Posterior cingulate gyrus (tissue), 11 donors: ENCODE results near the gene XBP1.
"Not testable (repeated sequence)": the region's sequence is repeated elsewhere in the genome, so short reads cannot be mapped to it uniquely, and the experiment has no call there.

ENCODE experiments used
- DNase-seq, 10 donors: peaks; one replicate each; pipeline versions ENCODE4 v3.0.0 to v3.0.0-alpha.2; 2020 to 2021; ENCODE audit warnings: mixed read lengths in 3 of 10
- intact Hi-C: fragments of 100-400 bp; cut with DNase I; formaldehyde crosslinking; loops from one replicate; pipeline ENCODE4 v1.15.1; 2023

Gene XBP1

DNA sequence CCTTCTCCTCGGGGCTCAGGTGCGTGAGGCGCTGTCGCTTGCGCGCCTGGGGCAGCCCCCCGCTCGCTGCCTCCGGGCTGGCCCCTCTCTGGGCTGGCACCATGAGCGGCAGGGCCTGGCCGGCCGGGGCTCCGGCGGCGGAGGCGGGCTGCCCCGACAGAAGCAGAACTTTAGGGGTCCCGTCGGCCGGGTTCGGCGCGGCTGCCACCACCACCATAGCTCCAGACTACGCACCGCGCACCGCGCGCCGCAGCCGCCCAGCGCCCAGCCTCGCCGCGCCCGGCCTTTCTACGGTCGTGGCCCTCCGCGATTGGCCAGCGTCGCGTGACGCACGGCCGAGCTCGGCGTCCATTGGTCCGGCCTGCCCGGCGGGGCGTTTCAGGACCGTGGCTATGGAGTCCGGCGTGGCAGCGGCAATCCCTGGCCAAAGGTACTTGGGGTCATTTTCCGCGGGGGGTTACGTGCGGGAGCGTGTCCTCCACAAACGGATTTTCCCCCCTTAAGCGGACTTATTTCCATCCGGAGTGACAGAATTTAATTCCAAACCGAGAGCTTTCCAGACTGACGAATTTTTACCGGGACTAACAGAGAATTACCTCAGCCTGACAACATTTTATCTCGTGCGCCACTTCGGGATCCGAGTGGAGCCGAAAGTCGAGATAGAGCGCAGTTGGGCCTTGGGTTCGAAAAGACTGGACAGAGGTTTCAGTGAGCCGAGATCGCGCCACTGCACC is at the start of gene XBP1:
XBP1 (minus strand) TSS at position 262 of the 734 bp plus-strand sequence.
- peak; percentile 90 to 99 (median 94) for DNase-seq
- intact Hi-C loops: no loop called here

DNA sequence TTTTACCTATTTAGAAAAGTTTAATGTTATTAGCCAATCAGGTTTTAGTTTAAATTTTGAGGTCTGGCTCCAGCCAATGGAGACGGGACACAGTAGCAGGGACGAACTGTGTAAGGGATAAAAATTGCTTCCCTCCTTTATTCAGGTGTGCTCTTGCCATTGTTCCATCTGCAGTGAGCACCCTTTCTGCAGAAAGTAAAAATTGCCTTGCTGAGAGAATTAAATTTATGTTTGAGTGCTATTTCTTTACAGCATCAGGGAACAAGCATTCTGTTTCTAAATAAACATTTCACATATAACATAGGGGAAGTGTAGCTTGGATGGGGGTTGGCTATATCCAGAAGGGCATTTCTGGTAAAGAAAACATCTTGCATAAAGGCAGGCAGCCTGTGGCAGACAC is 46.6 kb upstream of the XBP1 start:
- DNase-seq: no peak
- intact Hi-C loops: no loop called here

DNA sequence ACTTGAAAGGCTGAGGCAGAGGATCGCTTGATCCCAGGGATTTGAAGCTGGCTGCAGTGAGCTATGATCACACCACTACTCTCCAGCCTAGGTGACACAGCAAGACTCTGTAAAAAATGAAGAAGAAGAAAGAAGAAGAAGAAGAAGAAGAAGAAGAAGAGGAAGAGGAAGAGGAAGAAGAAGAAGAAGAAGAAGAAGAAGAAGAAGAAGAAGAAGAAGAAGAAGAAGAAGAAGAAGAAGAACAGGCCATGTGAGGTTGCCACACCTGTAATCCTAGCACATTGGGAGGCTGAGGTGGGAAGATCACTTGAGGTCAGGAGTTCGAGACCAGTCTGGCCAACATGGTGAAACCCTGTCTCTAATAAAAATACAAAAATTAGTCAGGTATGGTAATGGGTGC is 43.9 kb upstream of the XBP1 start:
- intact Hi-C loops, DNase-seq: not testable (repeated sequence)

DNA sequence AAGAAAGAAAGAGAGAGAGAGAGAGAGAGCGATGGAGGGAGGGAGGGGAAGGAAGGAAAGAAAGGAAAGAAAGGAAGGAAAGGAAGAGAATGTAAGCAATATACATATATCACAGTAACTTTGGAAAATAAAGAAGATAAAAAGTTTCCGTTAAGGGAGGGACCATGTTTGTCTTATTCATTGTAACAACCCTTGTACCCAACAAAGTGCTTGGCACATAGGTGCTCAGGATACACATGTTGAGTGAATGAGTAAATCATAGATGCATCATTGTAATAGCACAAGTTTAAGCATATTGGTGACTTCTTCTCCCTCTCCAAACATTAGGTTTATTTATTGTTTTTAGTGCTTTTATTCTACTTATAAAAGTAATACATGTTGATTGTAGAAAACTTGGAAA is 43.3 kb upstream of the XBP1 start:
- DNase-seq: no peak
- intact Hi-C loops: no loop called here

DNA sequence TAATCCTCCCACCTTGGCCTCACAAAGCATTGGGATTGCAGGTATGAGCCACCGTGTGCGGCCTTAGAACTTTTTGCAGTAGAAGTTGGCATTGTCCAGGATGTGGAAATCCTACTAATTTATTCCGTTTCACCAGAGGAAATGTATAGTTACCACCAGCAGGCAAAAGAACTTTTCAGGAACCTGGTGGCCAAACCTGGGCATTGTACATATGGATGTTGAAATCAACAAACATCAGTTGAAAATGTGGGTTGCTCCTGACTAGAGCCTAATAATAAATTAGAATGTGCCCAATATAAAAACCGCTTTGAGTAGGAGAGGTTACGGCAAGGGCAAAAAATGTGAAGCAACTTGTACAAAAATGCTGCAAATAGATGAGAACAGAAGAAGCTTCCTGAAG is 40.7 kb upstream of the XBP1 start:
- DNase-seq: no peak
- intact Hi-C loops: no loop called here

DNA sequence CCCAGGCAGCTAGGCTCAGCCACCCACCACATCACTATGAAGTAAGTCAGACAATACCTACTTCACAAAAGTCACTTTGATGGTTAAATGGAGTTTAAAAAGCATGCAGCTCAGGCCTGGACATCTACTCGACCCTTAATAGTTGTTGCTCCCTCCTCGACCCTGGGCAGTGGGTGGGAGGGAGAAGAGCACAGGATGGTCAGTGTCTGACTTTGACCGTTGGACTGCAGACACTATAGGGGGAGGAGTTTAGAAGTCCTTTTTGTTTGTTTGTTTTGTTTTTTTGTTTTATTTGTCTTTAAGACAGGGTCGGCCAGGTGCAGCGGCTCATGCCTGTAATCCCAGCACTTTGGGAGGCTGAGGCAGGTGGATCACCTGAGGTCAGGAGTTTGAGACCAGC is 38.6 kb upstream of the XBP1 start:
- DNase-seq: no peak
- intact Hi-C loops: loop anchor here (10.0 kb wide), 1 partner anchor 814 kb away; no protein-coding TSS in a partner anchor

DNA sequence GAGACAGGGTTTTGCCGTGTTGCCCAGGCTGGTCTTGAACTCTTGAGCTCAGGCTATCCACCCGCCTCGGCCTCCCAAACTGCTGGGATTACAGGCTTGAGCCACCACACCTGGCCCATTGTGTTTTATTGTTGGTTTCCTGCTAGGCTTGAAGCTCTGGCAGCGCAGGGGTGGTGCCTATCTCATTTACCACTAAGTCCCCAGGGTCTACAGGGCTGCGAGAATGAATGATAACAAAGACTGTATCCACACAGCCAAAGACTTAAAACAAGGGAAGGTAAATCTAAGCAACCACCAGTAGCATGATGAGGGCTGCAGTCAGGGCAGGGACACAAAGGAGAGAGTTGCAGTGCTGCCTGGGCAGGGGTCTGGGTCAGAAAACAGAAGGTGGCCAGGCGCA is 37.3 kb upstream of the XBP1 start:
- intact Hi-C loops: loop anchor here (10.0 kb wide), 1 partner anchor 813 kb away; no protein-coding TSS in a partner anchor
- DNase-seq: no peak

DNA sequence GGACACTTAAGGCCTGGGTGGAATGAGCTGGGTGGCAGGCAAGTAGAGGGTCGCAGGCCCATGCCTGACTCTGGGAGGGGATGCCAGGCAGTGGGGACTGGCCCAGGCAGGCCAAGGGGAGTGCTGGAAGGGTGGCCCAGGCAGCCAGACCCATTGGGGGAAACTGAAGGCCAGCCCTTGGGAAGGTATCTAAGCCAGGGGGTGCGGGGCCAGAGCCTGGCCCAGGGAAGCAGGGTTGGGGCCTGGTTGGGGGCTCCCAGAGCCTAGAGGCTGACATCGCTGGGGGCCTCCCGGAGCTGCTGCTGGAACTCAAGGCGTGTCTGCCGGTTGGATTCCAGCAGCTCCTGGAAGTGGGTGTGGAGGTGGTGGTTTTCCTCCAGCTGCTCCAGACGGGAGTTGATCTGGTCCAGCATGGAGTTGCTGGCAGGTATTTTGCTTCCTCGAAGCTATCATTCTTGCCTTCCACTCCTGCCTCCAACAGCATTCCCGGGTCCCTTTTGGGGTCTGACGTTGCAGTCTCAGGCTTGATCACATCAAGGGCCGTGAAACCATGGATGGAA is 35.3 kb upstream of the XBP1 start:
- DNase-seq: no peak
- intact Hi-C loops: loop anchor here (10.0 kb wide), 1 partner anchor 811 kb away; no protein-coding TSS in a partner anchor

DNA sequence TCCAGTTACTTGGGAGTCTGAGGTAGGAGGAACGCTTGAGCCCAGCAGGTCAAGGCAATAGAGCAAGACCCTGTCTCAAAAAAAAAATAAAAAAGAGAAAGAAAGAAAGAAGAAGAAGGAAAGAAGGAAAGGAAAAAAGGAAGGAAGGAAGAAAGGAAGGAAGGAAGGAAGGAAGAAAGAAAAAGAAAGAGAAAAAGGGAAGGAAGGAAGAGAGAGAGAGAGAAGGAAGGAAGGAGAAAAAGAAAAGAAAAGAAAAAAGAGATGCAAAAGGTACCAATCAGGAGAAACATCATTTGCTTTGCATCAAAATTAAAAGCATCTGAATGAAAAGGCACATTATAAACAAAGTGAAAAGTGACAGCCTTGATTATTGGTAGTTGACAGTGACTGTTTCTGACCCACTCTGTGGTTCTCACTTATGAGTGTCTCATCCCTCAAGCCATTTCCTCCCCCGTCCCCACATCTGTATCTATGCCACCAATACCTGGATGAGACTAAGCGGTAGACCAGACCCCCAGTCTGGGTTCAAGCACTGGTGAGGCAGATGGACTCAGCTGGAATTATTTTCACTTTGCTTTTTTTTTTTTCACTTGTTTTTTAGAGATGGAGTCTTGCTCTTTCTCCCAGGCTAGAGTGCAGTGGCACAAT is 33.0 kb upstream of the XBP1 start:
- no peak for DNase-seq
- intact Hi-C loops: loop anchor here (10.0 kb wide), 1 partner anchor 809 kb away; no protein-coding TSS in a partner anchor

DNA sequence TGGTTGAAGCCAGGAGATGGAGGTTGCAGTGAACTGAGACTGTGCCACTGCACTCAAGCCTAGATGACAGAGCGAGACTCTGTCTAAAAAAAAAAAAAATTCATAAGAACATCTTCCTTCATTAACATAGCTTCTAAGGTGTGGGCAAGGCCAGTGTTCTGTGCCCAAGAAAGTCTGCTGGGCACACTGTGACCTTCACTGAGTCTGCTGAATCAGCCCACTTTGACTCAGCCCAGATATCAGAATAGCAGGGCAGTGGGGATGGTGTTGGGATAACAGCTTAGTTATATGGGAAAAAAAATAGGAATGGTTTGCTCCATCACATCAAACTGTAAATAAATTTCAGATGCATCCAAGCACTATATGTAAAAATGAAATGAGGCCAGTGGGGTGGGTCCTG is 32.4 kb upstream of the XBP1 start:
- no peak for DNase-seq
- intact Hi-C loops: loop anchor here (10.0 kb wide), 1 partner anchor 808 kb away; no protein-coding TSS in a partner anchor

DNA sequence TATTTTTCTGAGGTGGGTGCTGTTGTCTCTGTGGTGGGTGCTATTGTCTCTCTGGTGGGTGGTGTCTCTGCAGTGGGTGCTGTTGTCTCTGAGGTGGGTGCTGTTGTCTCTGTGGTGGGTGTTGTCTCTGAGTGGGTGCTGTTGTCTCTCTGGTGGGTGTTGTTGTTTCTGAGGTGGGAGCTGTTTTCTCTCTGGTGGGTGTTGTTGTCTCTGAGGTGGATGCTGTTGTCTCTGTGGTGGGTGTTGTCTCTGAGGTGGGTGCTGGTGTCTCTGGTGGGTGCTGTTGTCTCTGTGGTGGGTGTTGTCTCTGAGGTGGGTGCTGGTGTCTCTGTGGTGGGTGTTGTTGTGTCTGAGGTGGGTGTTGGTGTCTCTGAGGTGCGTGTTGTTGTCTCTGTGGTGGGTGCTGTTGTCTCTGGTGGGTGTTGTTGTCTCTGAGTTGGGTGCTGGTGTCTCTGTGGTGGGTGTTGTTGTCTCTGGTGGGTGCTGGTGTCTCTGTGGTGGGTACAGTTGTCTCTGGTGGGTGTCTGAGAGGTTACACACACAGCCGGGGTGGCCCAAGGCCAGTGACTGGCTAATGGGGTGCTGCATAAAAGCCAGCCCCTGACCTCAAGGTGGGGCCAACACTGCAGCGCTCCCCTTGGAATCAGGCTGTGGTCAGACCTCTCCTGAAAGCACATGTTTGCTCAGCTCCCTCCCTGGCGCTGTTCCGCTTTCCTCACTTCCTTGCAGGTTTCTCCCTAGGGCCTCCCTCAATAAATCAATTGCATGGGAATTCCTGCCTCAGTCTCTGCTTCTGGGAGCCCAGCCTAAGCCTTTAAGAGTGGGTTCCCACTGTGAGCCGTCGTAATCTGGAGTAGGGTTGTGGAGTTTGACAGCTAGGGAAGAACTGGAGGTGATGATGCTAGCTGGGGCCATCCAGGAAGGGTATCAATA is 31.0 kb upstream of the XBP1 start:
- intact Hi-C loops: loop anchor here (10.0 kb wide), 1 partner anchor 807 kb away; no protein-coding TSS in a partner anchor

DNA sequence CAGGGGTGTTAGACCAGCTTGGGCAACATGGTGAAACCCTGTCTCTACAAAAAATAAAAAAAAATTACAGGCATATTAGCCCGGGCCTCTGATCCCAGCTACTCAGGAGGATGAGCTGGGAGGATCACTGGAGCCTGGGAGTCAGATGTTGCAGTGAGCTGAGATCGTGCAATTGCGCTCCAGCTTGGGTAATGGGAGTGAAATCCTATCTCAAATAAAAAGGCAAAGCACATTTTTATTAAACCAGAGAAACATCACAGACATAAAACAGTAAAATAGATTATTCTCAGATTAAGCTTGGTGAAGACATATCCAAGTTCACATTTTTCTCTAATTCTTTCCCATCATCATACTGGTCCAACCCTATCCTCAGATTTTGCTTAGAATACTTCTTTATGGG is 30.1 kb upstream of the XBP1 start:
- no peak for DNase-seq
- intact Hi-C loops: loop anchor here (10.0 kb wide), 1 partner anchor 806 kb away; no protein-coding TSS in a partner anchor

More for the DNA sequence above, 31.0 kb upstream of the XBP1 start:
- DNase-seq: no peak

DNA sequence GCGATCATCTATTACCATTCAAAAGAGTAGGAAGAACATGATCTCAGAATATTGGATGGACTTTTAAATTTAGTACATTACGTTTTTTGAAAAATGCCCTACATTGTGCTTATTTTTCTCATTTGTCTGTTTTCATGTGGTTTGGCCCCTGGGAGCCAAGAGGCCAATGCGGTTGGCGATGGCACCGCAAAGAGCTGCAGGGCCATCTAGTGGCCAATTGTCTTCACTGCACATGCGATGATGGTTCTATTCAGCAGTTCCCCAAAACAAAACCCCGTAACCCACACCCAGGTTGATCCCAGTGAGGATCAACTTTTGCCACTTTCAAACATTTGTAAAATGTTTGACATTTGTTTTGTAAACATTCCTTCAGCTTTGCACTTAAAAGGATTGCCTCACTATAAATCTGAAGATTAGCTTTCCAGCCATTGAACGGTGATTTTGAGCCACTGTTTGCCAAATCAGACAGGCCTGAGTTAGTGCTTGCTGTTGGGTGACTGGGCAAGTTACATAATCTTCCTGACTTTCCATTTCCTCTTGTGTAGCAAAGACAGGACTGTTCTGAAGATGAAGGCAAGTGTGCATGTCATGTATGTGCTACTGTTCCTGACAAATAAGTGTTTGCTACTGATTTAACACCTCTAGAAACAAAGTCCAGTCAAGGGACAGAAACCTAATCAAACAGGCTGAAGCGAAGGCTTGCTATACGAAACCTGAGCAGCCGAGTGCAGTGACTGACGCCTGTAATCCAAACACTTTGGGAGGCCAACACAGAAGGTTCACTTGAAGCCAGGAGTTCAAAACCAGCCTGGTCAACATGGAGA is 29.2 kb upstream of the XBP1 start:
- peak; percentile 40 to 95 (median 78) for DNase-seq
- intact Hi-C loops: loop anchor here (1.0 to 10.0 kb wide), 2 partner anchors 229 to 805 kb away; no protein-coding TSS in a partner anchor

DNA sequence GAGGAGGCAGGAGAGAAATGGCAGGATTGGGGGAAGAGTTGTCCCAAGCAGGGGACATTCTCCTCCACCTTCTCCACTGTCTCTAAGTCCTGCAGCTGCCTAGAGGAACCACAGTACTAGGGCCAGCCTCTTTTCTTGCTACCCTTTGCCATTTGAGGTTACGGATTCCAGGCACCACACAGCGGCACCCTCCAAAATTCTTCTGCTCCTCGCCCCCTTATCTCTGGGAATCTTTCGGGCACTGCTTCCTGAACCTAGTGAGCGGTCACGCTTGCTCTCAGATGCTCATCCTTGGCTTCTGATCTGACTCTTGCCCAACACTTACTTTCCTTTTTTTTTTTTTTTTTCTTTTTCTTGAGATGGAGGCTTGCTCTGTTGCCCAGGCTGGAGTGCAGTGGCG is 26.6 kb upstream of the XBP1 start:
- intact Hi-C loops: no loop called here
- DNase-seq: no peak

DNA sequence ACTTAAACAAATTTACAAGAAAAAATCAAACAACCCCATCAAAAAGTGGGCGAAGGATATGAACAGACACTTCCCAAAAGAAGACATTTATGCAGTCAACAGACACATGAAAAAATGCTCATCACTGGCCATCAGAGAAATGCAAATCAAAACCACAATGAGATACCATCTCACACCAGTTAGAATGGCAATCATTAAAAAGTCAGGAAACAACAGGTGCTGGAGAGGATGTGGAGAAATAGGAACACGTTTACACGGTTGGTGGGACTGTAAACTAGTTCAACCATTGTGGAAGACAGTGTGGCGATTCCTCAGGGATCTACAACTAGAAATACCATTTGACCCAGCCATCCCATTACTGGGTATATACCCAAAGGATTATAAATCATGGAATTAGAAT is 26.1 kb upstream of the XBP1 start:
- intact Hi-C loops, DNase-seq: not testable (repeated sequence)

DNA sequence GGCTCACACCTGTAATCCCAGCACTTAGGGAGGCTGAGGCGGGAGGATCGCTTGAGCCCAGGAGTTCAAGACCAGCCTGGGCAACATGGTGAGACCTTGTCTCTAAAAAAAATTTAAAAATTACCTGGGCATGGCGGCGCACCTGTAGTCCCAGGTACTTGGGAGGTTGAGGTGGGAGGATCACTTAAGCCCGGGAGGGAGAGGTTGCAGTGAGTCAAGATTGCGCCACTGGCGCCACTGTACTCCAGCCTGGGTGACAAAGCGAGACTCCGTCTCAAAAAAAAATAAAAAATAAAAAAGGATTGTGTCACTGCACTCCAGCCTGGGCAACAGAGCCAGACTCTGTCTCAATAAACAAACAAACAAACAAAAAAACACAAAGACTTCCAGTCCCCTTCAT is 24.1 kb upstream of the XBP1 start:
- intact Hi-C loops, DNase-seq: not testable (repeated sequence)

DNA sequence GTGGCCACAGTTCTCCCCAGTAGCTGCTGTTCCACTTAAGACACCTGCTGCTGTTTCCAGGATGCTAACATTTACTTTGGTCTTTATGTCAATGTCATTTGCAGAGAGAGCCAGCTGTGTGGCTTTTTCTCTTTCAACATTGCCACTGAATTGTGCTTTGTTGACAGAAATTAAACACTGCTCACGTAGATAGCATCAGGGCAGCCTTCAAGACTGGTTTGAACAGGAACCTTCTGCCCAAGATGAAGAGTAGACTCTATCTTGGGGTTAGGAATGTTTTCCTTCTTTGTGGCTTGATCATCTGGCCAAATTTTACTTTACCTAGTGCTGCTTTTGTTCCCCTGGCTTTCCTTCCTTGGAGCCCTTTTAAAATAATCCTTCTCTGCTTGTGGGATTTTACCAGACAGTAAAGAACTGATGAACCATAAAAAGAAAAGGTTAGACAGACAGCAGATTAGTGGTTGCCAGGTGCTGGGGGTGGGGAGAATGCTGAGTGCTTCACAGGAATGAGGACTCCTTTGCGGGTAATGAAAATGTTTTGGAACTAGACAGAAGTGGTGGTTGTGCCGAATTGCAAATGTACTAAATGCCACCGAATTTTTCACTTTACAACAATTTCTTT is 22.7 kb upstream of the XBP1 start:
- intact Hi-C loops: no loop called here
- DNase-seq: no peak

DNA sequence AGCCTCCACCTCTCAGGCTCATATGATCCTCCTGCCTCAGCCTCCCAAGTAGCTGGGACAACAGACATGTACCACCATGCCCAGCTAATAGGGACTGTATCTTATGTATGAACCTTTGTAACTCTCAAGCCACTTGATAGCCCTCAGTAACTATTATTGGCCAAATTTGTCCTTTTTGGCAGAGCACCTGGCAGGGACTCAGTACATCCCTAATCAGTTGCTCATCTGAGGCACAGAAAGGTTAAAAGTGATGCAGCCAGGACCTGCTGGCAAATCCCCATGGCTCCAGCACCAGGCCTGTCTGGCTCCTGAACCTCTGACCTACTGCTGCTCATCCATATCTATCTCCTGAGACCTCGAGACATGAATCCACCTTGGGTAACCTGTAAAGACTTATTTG is 21.1 kb upstream of the XBP1 start:
- intact Hi-C loops: no loop called here
- no peak for DNase-seq

DNA sequence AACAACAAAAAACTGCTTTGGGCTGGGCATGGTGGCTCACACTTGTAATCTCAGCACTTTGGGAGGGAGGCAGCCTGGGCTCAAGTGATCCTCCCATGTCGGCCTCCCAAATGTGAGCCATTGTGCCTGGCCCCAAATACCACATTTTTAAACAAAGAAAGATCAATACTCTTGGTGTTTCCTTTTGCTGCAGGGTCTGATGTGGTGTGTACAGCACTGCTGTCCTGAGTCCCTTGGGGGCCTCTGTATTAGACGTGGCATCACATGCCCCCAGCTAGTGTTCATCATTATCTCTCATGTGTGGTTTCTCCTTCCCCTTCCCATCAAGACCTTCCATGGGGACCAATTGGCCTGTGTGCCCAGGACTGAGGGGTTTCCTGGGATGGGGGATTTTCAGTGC is 20.5 kb upstream of the XBP1 start:
- intact Hi-C loops: no loop called here
- no peak for DNase-seq
